BJ (cell line): ENCODE results near the gene AOPEP. TPM values are rescaled to one million over a fixed set of nuclear protein-coding genes. Genes with fewer than 3 reads are reported as not detected.

ENCODE experiments used
- CTCF ChIA-PET: fragments of 350-600 bp; formaldehyde crosslinking; extraction: SDS; loops from one replicate; lab custom pipeline; 2021; ENCODE audit warnings: antibody characterized with exemption, inconsistent platforms; lab: Yijun Ruan, JAX
- POLR2A ChIA-PET: fragments of 300-600 bp; sonication (Branson Sonifier 250); formaldehyde crosslinking; extraction: SDS; loops from one replicate; lab custom pipeline; 2021; ENCODE audit warnings: antibody characterized with exemption; lab: Charles Lee
- DNase-seq: peaks from one replicate; pipeline ENCODE4 v3.0.0-alpha.2; 2011; ENCODE audit warnings: low read depth
- H3K27me3 ChIP-seq: 2 replicates; pipeline ENCODE4 v1.6.0; 2011; ENCODE audit warnings: low read length; ENCODE audit not compliant: control insufficient read depth, insufficient read depth
- H3K36me3 ChIP-seq: 2 replicates; pipeline ENCODE4 v1.5.1; 2011; ENCODE audit warnings: low read length; ENCODE audit not compliant: control insufficient read depth, insufficient read depth
- H3K4me3 ChIP-seq: 2 replicates; pipeline ENCODE4 v1.5.1; 2011; ENCODE audit warnings: low read depth, mild to moderate bottlenecking, control low read depth, low read length
- polyA plus RNA-seq: library from polyadenylated mRNA; depleted of rRNA; stranded (reverse); fragments of >200 nt; gene quantifications from 2 replicates; pipeline ENCODE4 v1.2.3, GENCODE V29; 2011
- TF ChIP-seq, protein P1 (sequence below): IDR thresholded peaks from 2 replicates; pipeline ENCODE4 v1.5.1; 2011; ENCODE audit warnings: low read depth, mild to moderate bottlenecking, control low read depth, inconsistent platforms, low read length, moderate library complexity; ENCODE audit not compliant: insufficient read depth

AOPEP gene
- polyA plus RNA-seq, 1 experiment = 52.1 TPM

DNA sequence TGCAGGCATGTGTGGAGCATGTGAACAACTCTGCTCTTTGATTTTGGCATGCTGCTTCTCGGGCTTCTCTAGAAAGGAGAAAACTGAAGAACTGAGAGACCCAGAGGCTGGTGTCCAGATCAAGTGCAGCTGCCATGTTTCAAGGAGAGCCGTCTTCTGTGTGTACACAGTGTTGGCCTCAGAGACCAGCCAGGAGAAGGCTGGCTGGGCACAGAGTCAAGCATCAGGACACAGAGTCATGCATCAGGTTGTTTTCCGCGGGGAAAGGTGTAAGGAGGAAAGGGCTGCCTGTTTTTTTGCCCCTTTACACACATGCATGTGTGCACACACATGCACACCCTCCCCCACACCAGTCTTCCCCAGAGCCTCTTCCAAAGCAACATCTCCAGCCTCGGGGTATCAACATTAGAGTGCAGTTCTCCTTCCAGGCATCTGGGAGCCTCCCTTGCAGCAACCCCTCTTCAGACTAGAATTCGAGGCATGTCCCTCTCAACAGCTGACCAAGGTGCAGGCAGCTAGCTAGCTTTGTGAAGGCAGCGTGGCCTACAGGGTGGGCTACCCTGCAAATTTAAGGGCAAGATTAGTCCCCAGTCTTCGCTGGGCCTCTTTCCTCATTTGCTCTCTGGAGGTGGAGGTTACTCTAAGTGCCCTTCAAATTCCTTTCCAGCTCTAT is 180.9 kb downstream of the AOPEP start:
- TF ChIP-seq, protein P1, sequence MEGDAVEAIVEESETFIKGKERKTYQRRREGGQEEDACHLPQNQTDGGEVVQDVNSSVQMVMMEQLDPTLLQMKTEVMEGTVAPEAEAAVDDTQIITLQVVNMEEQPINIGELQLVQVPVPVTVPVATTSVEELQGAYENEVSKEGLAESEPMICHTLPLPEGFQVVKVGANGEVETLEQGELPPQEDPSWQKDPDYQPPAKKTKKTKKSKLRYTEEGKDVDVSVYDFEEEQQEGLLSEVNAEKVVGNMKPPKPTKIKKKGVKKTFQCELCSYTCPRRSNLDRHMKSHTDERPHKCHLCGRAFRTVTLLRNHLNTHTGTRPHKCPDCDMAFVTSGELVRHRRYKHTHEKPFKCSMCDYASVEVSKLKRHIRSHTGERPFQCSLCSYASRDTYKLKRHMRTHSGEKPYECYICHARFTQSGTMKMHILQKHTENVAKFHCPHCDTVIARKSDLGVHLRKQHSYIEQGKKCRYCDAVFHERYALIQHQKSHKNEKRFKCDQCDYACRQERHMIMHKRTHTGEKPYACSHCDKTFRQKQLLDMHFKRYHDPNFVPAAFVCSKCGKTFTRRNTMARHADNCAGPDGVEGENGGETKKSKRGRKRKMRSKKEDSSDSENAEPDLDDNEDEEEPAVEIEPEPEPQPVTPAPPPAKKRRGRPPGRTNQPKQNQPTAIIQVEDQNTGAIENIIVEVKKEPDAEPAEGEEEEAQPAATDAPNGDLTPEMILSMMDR = no peak
- no peak for DNase-seq
- H3K27me3 ChIP-seq = no peaks in the 10 kb centered on the region
- CTCF ChIA-PET = no interaction called here
- H3K4me3 ChIP-seq = no peak overlapping the region
- POLR2A ChIA-PET = no interaction called here
- no peaks in the 10 kb centered on the region for H3K36me3 ChIP-seq

DNA sequence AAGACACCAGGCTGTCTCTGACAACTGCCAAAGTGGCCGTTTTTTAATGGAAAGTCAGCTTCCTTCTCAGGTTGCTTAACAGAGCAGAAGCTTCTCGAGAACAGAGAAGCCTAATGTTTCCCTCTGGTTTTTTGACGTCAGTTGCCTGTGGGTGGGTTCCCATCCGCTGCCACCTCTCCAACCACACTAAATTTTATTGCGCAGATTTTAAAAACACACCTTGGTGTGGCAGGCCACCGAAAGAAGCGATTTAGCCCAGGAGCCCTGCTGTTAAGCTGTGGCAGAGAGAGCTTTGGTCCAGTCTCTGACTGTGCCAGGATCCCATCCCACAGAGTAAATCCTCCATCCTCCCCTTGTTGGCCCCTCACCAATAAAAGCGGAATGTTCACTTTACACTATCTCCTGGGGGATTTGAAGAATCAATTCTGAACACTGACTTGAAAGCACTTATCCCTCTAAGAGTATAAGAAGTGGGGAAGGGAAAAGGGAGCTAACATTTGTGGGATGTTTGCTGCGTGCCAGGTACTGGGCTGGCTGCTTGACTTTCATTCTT is 181.6 kb downstream of the AOPEP start:
- H3K36me3 ChIP-seq = no peaks in the 10 kb centered on the region
- DNase-seq = no peak
- no peak overlapping the region for H3K4me3 ChIP-seq
- TF ChIP-seq, protein P1 = no peak
- ChIA-PET CTCF (no interaction called here), POLR2A (no interaction called here)
- H3K27me3 ChIP-seq = no peaks in the 10 kb centered on the region

DNA sequence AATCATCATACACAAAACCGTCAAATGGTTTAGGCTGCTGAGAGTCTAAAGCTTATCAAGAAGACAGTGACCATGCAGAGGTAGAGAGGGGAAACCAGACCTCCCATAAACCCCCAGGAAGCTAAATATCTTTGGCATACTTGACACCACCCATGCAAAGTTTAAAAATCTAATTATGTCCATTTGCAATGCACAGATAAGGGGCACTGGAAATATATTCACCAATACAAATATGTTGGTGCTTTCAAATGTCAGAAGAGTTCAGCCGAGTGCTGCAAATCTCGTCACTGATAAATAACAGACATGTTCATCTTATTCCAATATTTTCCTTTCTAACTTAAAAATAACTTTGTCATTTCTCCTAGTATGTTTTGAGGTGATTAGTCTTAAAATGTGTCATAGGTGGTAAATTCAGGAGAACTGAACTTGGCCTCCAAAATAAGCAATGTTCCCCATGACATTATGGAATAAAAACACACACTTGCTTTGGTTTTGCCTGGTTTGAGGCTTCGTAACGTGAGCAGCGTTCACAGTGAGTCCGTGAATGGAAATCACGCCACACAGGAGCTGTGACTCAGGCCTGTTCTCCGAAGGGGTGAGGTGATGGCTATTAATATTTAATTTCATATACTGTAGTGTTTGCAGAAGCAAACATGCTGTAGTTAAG is 182.2 kb downstream of the AOPEP start:
- Histone ChIP-seq H3K36me3 (no peaks in the 10 kb centered on the region), H3K4me3 (no peak overlapping the region), H3K27me3 (no peaks in the 10 kb centered on the region)
- TF ChIP-seq, protein P1 = no peak
- no peak for DNase-seq
- POLR2A ChIA-PET = no interaction called here
- CTCF ChIA-PET = no interaction called here

DNA sequence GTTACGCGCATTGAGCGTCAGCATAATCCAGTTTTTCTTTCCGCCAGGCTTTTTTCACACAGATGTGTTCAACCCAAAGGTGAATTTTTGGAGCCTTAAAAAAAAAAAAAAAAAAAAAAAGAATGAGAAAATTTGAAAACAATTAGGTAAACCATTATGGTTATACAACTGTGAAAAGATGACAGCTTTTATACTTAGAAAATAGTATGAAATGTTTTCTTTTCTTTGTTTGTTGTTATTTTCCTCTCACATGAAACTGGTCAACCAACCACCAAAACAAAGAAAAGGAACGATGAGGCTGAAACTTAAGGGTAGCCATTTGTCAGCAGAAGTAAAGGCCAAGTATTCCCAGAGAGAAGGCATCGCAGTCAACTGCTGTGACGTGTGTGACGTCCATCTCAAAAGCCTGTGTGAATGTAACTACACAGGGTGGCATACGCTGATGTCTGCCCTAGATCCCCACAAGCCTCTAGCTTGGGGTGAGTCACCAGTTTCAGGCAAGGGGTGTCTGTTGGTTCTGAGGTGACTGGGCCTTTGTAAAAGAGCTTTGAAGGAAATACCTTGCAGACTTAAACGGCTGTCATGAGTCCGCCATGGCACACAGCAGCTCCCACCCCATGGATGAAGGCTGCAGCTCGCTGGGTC is 182.9 kb downstream of the AOPEP start:
- no peak for DNase-seq
- ChIA-PET POLR2A (no interaction called here), CTCF (no interaction called here)
- no peaks in the 10 kb centered on the region for H3K27me3 ChIP-seq
- H3K36me3 ChIP-seq = no peaks in the 10 kb centered on the region
- TF ChIP-seq, protein P1 = no peak
- H3K4me3 ChIP-seq = no peak overlapping the region

DNA sequence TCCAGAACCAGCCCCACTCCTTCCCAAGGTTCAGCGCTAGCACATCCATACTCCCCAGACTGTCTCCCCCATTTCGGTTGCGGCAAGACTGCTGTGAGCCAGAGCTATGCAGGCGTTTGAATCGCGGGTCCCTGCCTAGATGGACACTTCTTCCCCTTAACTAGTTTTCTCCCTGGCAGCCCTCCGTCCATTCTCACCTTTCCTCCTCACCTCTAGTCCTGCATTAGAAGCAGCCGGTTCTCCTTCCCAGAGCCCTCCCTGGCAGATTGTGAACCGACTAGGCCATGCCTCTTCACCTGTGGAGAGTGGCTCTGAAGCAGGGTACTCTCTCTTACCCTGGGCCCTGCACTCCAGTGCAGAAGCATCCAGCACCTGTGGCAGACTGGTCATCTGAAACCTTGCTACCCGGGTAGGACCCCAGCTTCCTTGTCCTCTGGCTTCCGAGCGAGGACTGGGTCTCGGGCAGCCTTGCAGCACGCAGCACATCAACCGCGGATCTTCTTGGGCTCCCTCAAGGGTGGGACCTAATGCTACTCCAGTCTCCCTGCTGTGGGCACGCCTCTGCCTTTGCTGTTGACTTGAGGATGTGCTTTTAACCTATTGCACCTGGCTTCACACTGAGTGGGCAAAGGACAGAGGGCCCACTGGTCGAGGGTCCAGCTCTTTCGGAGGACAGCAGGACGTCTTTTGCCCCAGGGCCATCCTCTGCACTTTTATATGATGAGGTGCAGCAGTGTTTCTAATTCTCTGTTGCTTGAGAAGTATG is 183.6 kb downstream of the AOPEP start:
- TF ChIP-seq, protein P1 = no peak
- Histone ChIP-seq H3K27me3 (no peaks in the 10 kb centered on the region), H3K36me3 (no peaks in the 10 kb centered on the region), H3K4me3 (no peak overlapping the region)
- DNase-seq = no peak
- CTCF ChIA-PET = no interaction called here
- POLR2A ChIA-PET = no interaction called here
